Measurements from ENCODE around the gene ZSCAN12. TPM values are rescaled to one million over a fixed set of nuclear protein-coding genes. Genes with fewer than 3 reads are reported as not detected.
A peak's percentile ranks its signal among the peaks of the same experiment; 100 is the strongest.
"Not testable (repeated sequence)": the region's sequence is repeated elsewhere in the genome, so short reads cannot be mapped to it uniquely, and the experiment has no call there.

Gene ZSCAN12
- total RNA-seq (8.2 and 9.6 TPM in 2 replicates), polyA plus RNA-seq (3.3 and 4.7 TPM in 2 replicates), polyA minus RNA-seq (ENCODE audit: low replicate concordance) (1.8 and 2.4 TPM in 2 replicates)
- polyA plus RNA-seq (2012): 1.8 and 2.5 TPM in 2 replicates

- H3K36me3 ChIP-seq (ENCODE audit: control insufficient read depth, insufficient read depth, low read length): peaks cover 4% of the 10 kb centered on the region
- peak within 1 kb of the TSS; percentile 99 for H2AFZ ChIP-seq (ENCODE audit: low read length)
- peak within 1 kb of the TSS; percentile 83 to 98 (median 94) for H3K4me3 ChIP-seq (replicated peaks in 1 of 4; ENCODE audit: control extremely low read depth in 1 of 4, insufficient read depth in 1 of 4, low read depth in 3 of 4, low read length in 4 of 4)
- H3K27ac ChIP-seq (ENCODE audit: insufficient read depth, low read length): peak within 1 kb of the TSS; percentile 88
- no peak for TF ChIP-seq EZH2 (IDR thresholded peaks at IDR 0.05; ENCODE audit: low read length, missing control alignments)
- TF ChIP-seq CTCF (conservative IDR thresholded peaks at IDR 0.05 in 1 of 2, IDR thresholded peaks at IDR 0.05 in 1 of 2; ENCODE audit: low read depth in 1 of 2, low read length in 2 of 2): peak; percentile 34 to 56
- no peaks in the 10 kb centered on the region for H3K9me3 ChIP-seq (ENCODE audit: control insufficient read depth, insufficient read depth, low read depth, low read length)
- peak within 1 kb of the TSS; percentile 89 for H3K4me2 ChIP-seq (ENCODE audit: extremely low read depth, insufficient read depth, low read length)
- peaks cover 21% of the 10 kb centered on the region for H3K79me2 ChIP-seq (ENCODE audit: control insufficient read depth, insufficient read depth, low read length)
- peak within 1 kb of the TSS; percentile 77 for H3K9ac ChIP-seq (ENCODE audit: insufficient read depth, low read length)
- peak; percentile 84 to 94 for DNase-seq (ENCODE audit: low read depth in 2 of 2)
- H3K27me3 ChIP-seq (ENCODE audit: control insufficient read depth, insufficient read depth, low read length): no peaks in the 10 kb centered on the region
- no peaks in the 10 kb centered on the region for H4K20me1 ChIP-seq (ENCODE audit: control insufficient read depth, extremely low read depth, insufficient read depth, low read length)
- peaks cover 6% of the 10 kb centered on the region for H3K4me1 ChIP-seq (ENCODE audit: control insufficient read depth, extremely low read depth, insufficient read depth, low read length)
Observed at GRCh38 chr6:28399350-28400121, at the start of gene ZSCAN12. ZSCAN12 (minus strand) TSS chr6:28399747; CDS start chr6:28398405, 1,342 bp downstream.

- no peak for TF ChIP-seq CTCF (conservative IDR thresholded peaks at IDR 0.05 in 1 of 2, IDR thresholded peaks at IDR 0.05 in 1 of 2; ENCODE audit: low read depth in 1 of 2, low read length in 2 of 2)
- TF ChIP-seq EZH2 (IDR thresholded peaks at IDR 0.05; ENCODE audit: low read length, missing control alignments): no peak
- no peak overlapping the region for H2AFZ ChIP-seq (ENCODE audit: low read length)
Observed at GRCh38 chr6:28449056-28449455, 49.5 kb upstream of the ZSCAN12 start.

GRCh38 chr6:28447512-28447906 lies 48.0 kb upstream of the ZSCAN12 start:
- not testable (repeated sequence) for H3K9me3 ChIP-seq (ENCODE audit: control insufficient read depth, insufficient read depth, low read depth, low read length); H4K20me1 ChIP-seq (ENCODE audit: control insufficient read depth, extremely low read depth, insufficient read depth, low read length); H3K9ac ChIP-seq (ENCODE audit: insufficient read depth, low read length); H3K4me1 ChIP-seq (ENCODE audit: control insufficient read depth, extremely low read depth, insufficient read depth, low read length); H3K27me3 ChIP-seq (ENCODE audit: control insufficient read depth, insufficient read depth, low read length); H3K36me3 ChIP-seq (ENCODE audit: control insufficient read depth, insufficient read depth, low read length); H3K79me2 ChIP-seq (ENCODE audit: control insufficient read depth, insufficient read depth, low read length); DNase-seq (ENCODE audit: low read depth in 2 of 2); H3K27ac ChIP-seq (ENCODE audit: insufficient read depth, low read length)
- Histone ChIP-seq H2AFZ (ENCODE audit: low read length) (peak overlapping the region; percentile 93), H3K4me2 (ENCODE audit: extremely low read depth, insufficient read depth, low read length) (peak overlapping the region; percentile 85), H3K4me3 (replicated peaks in 1 of 4; ENCODE audit: control extremely low read depth in 1 of 4, insufficient read depth in 1 of 4, low read depth in 3 of 4, low read length in 4 of 4) (peak overlapping the region; percentile 49 to 78 (median 65))

More at GRCh38 chr6:28449056-28449455, 49.5 kb upstream of the ZSCAN12 start:
- Histone ChIP-seq H3K27ac (ENCODE audit: insufficient read depth, low read length) (no peak overlapping the region), H3K9me3 (ENCODE audit: control insufficient read depth, insufficient read depth, low read depth, low read length) (no peaks in the 10 kb centered on the region), H3K79me2 (ENCODE audit: control insufficient read depth, insufficient read depth, low read length) (no peaks in the 10 kb centered on the region), H3K4me2 (ENCODE audit: extremely low read depth, insufficient read depth, low read length) (no peak overlapping the region), H3K4me3 (replicated peaks in 1 of 4; ENCODE audit: control extremely low read depth in 1 of 4, insufficient read depth in 1 of 4, low read depth in 3 of 4, low read length in 4 of 4) (no peak overlapping the region), H3K27me3 (ENCODE audit: control insufficient read depth, insufficient read depth, low read length) (no peaks in the 10 kb centered on the region), H4K20me1 (ENCODE audit: control insufficient read depth, extremely low read depth, insufficient read depth, low read length) (no peaks in the 10 kb centered on the region), H3K9ac (ENCODE audit: insufficient read depth, low read length) (no peak overlapping the region), H3K4me1 (ENCODE audit: control insufficient read depth, extremely low read depth, insufficient read depth, low read length) (no peaks in the 10 kb centered on the region), H3K36me3 (ENCODE audit: control insufficient read depth, insufficient read depth, low read length) (no peaks in the 10 kb centered on the region)
- DNase-seq (ENCODE audit: low read depth in 2 of 2): no peak
